H1 (cell line): Measurements from ENCODE around the gene ECI2. TPM values are rescaled to one million over a fixed set of nuclear protein-coding genes. Genes with fewer than 3 reads are reported as not detected.

Experiments used
- CTCF ChIA-PET: fragments of 300-600 bp; sonication (Branson Sonifier 250); formaldehyde crosslinking; loops from one replicate; lab custom pipeline; 2021; ENCODE audit not compliant: partially characterized antibody; lab: Charles Lee
- POLR2A ChIA-PET: fragments of 300-600 bp; sonication (Branson Sonifier 250); formaldehyde crosslinking; loops from one replicate; lab custom pipeline; 2021; ENCODE audit warnings: inconsistent platforms; ENCODE audit not compliant: partially characterized antibody; lab: Charles Lee
- DNase-seq, 2 experiments: peaks; one replicate each; pipeline versions ENCODE4 v3.0.0 to v3.0.0-alpha.2; 2010 to 2022; ENCODE audit warnings: low spot score in 2 of 2, low read depth in 1 of 2, mixed read lengths in 1 of 2
- FAIRE-seq: peaks from 2 replicates; lab custom pipeline; 2011; peaks lifted over from hg19 to GRCh38; lab: Jason Lieb, UNC
- H2AFZ ChIP-seq: 2 replicates; pipeline ENCODE4 v1.8.1; 2012; ENCODE audit warnings: low read length, inconsistent platforms
- H2AK5ac ChIP-seq: 2 replicates; pipeline ENCODE4 v1.6.1; 2013; ENCODE audit warnings: low read depth, low read length
- H2BK120ac ChIP-seq: replicated peaks from 2 replicates; pipeline ENCODE3; 2013; ENCODE audit warnings: low read depth, low read length, inconsistent platforms
- H2BK12ac ChIP-seq: 2 replicates; pipeline ENCODE4 v1.6.1; 2013; ENCODE audit warnings: low read depth, low read length
- H2BK15ac ChIP-seq: 2 replicates; pipeline ENCODE4 v1.6.1; 2013; ENCODE audit warnings: low read length
- H2BK20ac ChIP-seq: 2 replicates; pipeline ENCODE4 v1.6.1; 2013; ENCODE audit warnings: low read length
- H2BK5ac ChIP-seq: 2 replicates; pipeline ENCODE4 v1.6.1; 2013; ENCODE audit warnings: low read depth, low read length
- H3K14ac ChIP-seq: 2 replicates; pipeline ENCODE4 v1.6.1; 2013; ENCODE audit warnings: inconsistent platforms; ENCODE audit not compliant: insufficient read length
- H3K18ac ChIP-seq: 2 replicates; pipeline ENCODE4 v1.6.1; 2013; ENCODE audit warnings: low read length; ENCODE audit errors: extremely low read depth
- H3K23ac ChIP-seq: 2 replicates; pipeline ENCODE4 v1.6.1; 2013; ENCODE audit warnings: inconsistent platforms; ENCODE audit not compliant: insufficient read length
- H3K23me2 ChIP-seq: 2 replicates; pipeline ENCODE4 v1.6.1; 2013; ENCODE audit warnings: low read depth, low read length
- H3K27ac ChIP-seq: 2 replicates; pipeline ENCODE4 v1.6.1; 2011; ENCODE audit warnings: low read depth, low read length, inconsistent platforms
- H3K27me3 ChIP-seq, 4 experiments: replicated peaks in 1 of 4; 1 replicate in 1 of 4; 2 replicates in 3 of 4; pipeline versions ENCODE4 v1.6.1 to v1.8.1; 2011 to 2013; ENCODE audit warnings: low read length in 3 of 4, mild to moderate bottlenecking in 3 of 4, inconsistent platforms in 2 of 4, mixed read lengths in 2 of 4, moderate library complexity in 1 of 4; ENCODE audit not compliant: control insufficient read depth in 3 of 4, insufficient read depth in 3 of 4; ENCODE audit errors: extremely low read depth in 1 of 4
- H3K36me3 ChIP-seq, 4 experiments: 2 replicates each; pipeline versions ENCODE4 v1.6.1 to v1.8.1; 2011 to 2013; ENCODE audit warnings: mild to moderate bottlenecking in 4 of 4, low read length in 3 of 4, moderate library complexity in 2 of 4, control low read depth in 1 of 4, inconsistent platforms in 1 of 4; ENCODE audit not compliant: insufficient read depth in 4 of 4, control insufficient read depth in 2 of 4
- H3K4ac ChIP-seq: replicated peaks from 2 replicates; pipeline ENCODE3; 2013; ENCODE audit warnings: low read length, low read depth, mixed read lengths, inconsistent platforms; ENCODE audit not compliant: insufficient read length
- H3K4me1 ChIP-seq, 4 experiments: replicated peaks in 1 of 4; 1 replicate in 1 of 4; 2 replicates in 3 of 4; pipeline versions ENCODE4 v1.6.1 to v1.8.1; 2011 to 2013; ENCODE audit warnings: low read length in 3 of 4, inconsistent platforms in 2 of 4, mixed read lengths in 1 of 4; ENCODE audit not compliant: insufficient read depth in 4 of 4, control insufficient read depth in 3 of 4
- H3K4me2 ChIP-seq, 2 experiments: 2 replicates each; pipeline versions ENCODE4 v1.6.1 to v1.8.1; 2011 to 2013; ENCODE audit warnings: low read depth in 2 of 2, low read length in 2 of 2, control low read depth in 1 of 2, inconsistent platforms in 1 of 2, mild to moderate bottlenecking in 1 of 2; ENCODE audit not compliant: insufficient read depth in 1 of 2
- H3K4me3 ChIP-seq, 4 experiments: fragments of 200-600, 300-600 bp in 1 of 4; sonication (generic), shearing (Covaris generic), sonication (Bioruptor Twin) in 1 of 4; 2 replicates each; pipeline versions ENCODE4 v1.5.1 to v1.8.1; 2011 to 2016; ENCODE audit warnings: low read length in 4 of 4, low read depth in 3 of 4, control low read depth in 2 of 4, inconsistent platforms in 2 of 4, mild to moderate bottlenecking in 2 of 4, mixed read lengths in 1 of 4, moderate library complexity in 1 of 4; ENCODE audit not compliant: insufficient read depth in 2 of 4; ENCODE audit errors: extremely low read depth in 1 of 4
- H3K56ac ChIP-seq: replicated peaks from 2 replicates; pipeline ENCODE3; 2013; ENCODE audit warnings: low read depth, mild to moderate bottlenecking, mixed read lengths, low read length, inconsistent platforms; ENCODE audit not compliant: insufficient read length
- H3K79me1 ChIP-seq: 2 replicates; pipeline ENCODE4 v1.6.1; 2013; ENCODE audit warnings: low read depth, low read length, control low read depth
- H3K79me2 ChIP-seq, 2 experiments: 2 replicates each; pipeline versions ENCODE4 v1.6.1 to v1.8.1; 2012 to 2013; ENCODE audit warnings: low read length in 2 of 2, mild to moderate bottlenecking in 2 of 2, inconsistent platforms in 1 of 2; ENCODE audit not compliant: insufficient read depth in 2 of 2, control insufficient read depth in 1 of 2
- H3K9ac ChIP-seq, 4 experiments: replicated peaks in 1 of 4; 1 replicate in 1 of 4; 2 replicates in 3 of 4; pipeline versions ENCODE4 v1.6.1 to v1.8.1; 2011 to 2013; ENCODE audit warnings: low read depth in 3 of 4, low read length in 3 of 4, control low read depth in 2 of 4, mild to moderate bottlenecking in 2 of 4, moderate library complexity in 2 of 4, inconsistent platforms in 1 of 4; ENCODE audit errors: extremely low read depth in 1 of 4
- H3K9me3 ChIP-seq, 2 experiments: 2 replicates each; pipeline versions ENCODE4 v1.6.1 to v1.8.1; 2012 to 2013; ENCODE audit warnings: mild to moderate bottlenecking in 2 of 2, moderate library complexity in 2 of 2, control low read depth in 1 of 2, inconsistent platforms in 1 of 2, low read depth in 1 of 2, low read length in 1 of 2, mixed read lengths in 1 of 2; ENCODE audit not compliant: insufficient read depth in 2 of 2
- H4K20me1 ChIP-seq, 2 experiments: replicated peaks in 1 of 2; 2 replicates each; pipeline versions ENCODE3 to v1.8.1; 2011 to 2013; ENCODE audit warnings: inconsistent platforms in 2 of 2, low read length in 2 of 2, mild to moderate bottlenecking in 1 of 2; ENCODE audit not compliant: insufficient read depth in 2 of 2, control insufficient read depth in 1 of 2
- H4K5ac ChIP-seq: 2 replicates; pipeline ENCODE4 v1.6.1; 2013; ENCODE audit warnings: low read length, low read depth, mixed read lengths, inconsistent platforms; ENCODE audit not compliant: insufficient read length
- H4K8ac ChIP-seq: 2 replicates; pipeline ENCODE4 v1.8.0; 2013; ENCODE audit warnings: mild to moderate bottlenecking, moderate library complexity, low read length, inconsistent platforms; ENCODE audit not compliant: insufficient read depth; ENCODE audit errors: extremely low read depth
- H4K91ac ChIP-seq: replicated peaks from 2 replicates; pipeline ENCODE3; 2013; ENCODE audit warnings: low read length, mixed read lengths, inconsistent platforms; ENCODE audit not compliant: insufficient read length
- CREB1 ChIP-seq: IDR thresholded peaks from 2 replicates; pipeline ENCODE4 v1.6.1; 2012; ENCODE audit warnings: inconsistent platforms
- EZH2 ChIP-seq: fragments of 200-600 bp; sonication (generic); IDR thresholded peaks from 2 replicates; pipeline ENCODE4 v1.7.1; 2012; ENCODE audit warnings: low read depth, mild to moderate bottlenecking, moderate library complexity, low read length, inconsistent platforms; ENCODE audit not compliant: severe bottlenecking
- HDAC6 ChIP-seq: IDR thresholded peaks from one replicate; pipeline ENCODE4 v1.7.1; 2012; ENCODE audit warnings: low read depth, mild to moderate bottlenecking, inconsistent platforms, low read length, moderate library complexity
- JUND ChIP-seq: IDR thresholded peaks from 2 replicates; pipeline ENCODE4 v1.6.1; 2011; ENCODE audit warnings: mild to moderate bottlenecking, improper control_type of control experiment, low read length
- KDM5A ChIP-seq: fragments of 200-600 bp; IDR thresholded peaks from 2 replicates; pipeline ENCODE4 v1.7.1; 2012; ENCODE audit warnings: mild to moderate bottlenecking, low read length, inconsistent platforms, mixed read lengths
- NANOG ChIP-seq: IDR thresholded peaks from 2 replicates; pipeline ENCODE4 v1.6.1; 2011; ENCODE audit warnings: low read length, low read depth, mild to moderate bottlenecking, inconsistent platforms; ENCODE audit not compliant: insufficient read depth, poor library complexity, severe bottlenecking
- NRF1 ChIP-seq: IDR thresholded peaks from 2 replicates; pipeline ENCODE4 v1.6.1; 2011; ENCODE audit warnings: mild to moderate bottlenecking, low read depth, low read length, improper control_type of control experiment
- PHF8 ChIP-seq: fragments of 200-600 bp; sonication (generic); conservative IDR thresholded peaks from 2 replicates; pipeline ENCODE4 v1.7.1; 2012; ENCODE audit warnings: low read depth, mild to moderate bottlenecking, inconsistent platforms, low read length, moderate library complexity
- POLR2A ChIP-seq, 2 experiments: IDR thresholded peaks; 1 replicate in 1 of 2; 2 replicates in 1 of 2; pipeline ENCODE4 v1.6.1; 2011; ENCODE audit warnings: low read depth in 2 of 2, low read length in 2 of 2, mild to moderate bottlenecking in 2 of 2; ENCODE audit errors: control extremely low read depth in 1 of 2
- SP4 ChIP-seq: IDR thresholded peaks from 2 replicates; pipeline ENCODE4 v1.6.1; 2012; ENCODE audit warnings: low read length, inconsistent platforms
- SRF ChIP-seq: IDR thresholded peaks from 2 replicates; pipeline ENCODE4 v1.6.1; 2011; ENCODE audit warnings: mild to moderate bottlenecking, low read depth, low read length, moderate library complexity
- TBP ChIP-seq: IDR thresholded peaks from 2 replicates; pipeline ENCODE4 v1.6.1; 2011; ENCODE audit warnings: low read depth, low read length, improper control_type of control experiment
- WGBS, 2 experiments: shearing (Covaris generic) in 1 of 2; methylation state at CpG; one replicate each; pipeline versions ENCODE4 v1.1.6 to v1.1.7; 2013 to 2015; ENCODE audit warnings: low lambda C conversion rate in 2 of 2, mixed read lengths in 2 of 2, inconsistent platforms in 1 of 2, low coverage in 1 of 2, missing lambda C conversion rate in 1 of 2; ENCODE audit not compliant: insufficient replicate concordance in 2 of 2, insufficient coverage in 1 of 2, insufficient read length in 1 of 2; ENCODE audit errors: extremely low coverage in 1 of 2, missing lambda C conversion rate in 1 of 2; 5-methylcytosine and 5-hydroxymethylcytosine counted together
- polyA plus RNA-seq, 7 experiments: library from polyadenylated mRNA; depleted of rRNA in 3 of 7; stranded (reverse) in 5 of 7; unstranded in 2 of 7; fragments of >200 nt in 5 of 7; fragments of 200-250 nt in 2 of 7; gene quantifications; 1 replicate in 5 of 7; 2 replicates in 1 of 7; 4 replicates in 1 of 7; pipeline versions ENCODE4 v1.2.1 to v1.2.3, GENCODE V29; 2011 to 2013; ENCODE audit warnings: missing spikeins in 2 of 7, mixed read lengths in 2 of 7
- total RNA-seq: library from RNA; stranded (reverse); fragmentation: NEBNext Ultra II Directional; extraction: Animal tissue kit (Norgen Biotek cat#: 25700); gene quantifications from 2 replicates; pipeline ENCODE4 v1.2.1, GENCODE V29; 2021
- TF ChIP-seq, protein P1 (sequence below): IDR thresholded peaks from 2 replicates; pipeline ENCODE4 v1.6.1; 2012; ENCODE audit warnings: inconsistent platforms

Gene ECI2
- total and polyA plus RNA-seq, 2 of the 8 experiments (the other 6 are each of a cell fraction or from before 2014, with no cell fraction given), result 40.4 to 70.8 TPM

- DNase-seq (no peak), FAIRE-seq (no peak)
- Histone ChIP-seq H3K9ac (no peak overlapping the region), H3K27ac (no peak overlapping the region), H4K8ac (no peak overlapping the region), H3K79me2 (no peaks in the 10 kb centered on the region), H3K23me2 (no peaks in the 10 kb centered on the region), H4K5ac (no peak overlapping the region), H2BK5ac (no peak overlapping the region), H3K4me3 (no peak overlapping the region), H3K4ac (peak overlapping the region; percentile 60), H2BK12ac (no peak overlapping the region), H3K18ac (no peak overlapping the region), H2AK5ac (no peak overlapping the region), H2BK120ac (no peak overlapping the region), H3K79me1 (no peaks in the 10 kb centered on the region), H3K56ac (no peak overlapping the region), H4K91ac (no peak overlapping the region), H3K27me3 (no peaks in the 10 kb centered on the region), H2BK20ac (no peak overlapping the region), H4K20me1 (no peaks in the 10 kb centered on the region), H3K36me3 (peaks cover 3 to 37% (median 15%) of the 10 kb centered on the region in 4 experiments; a peak in 7 of 8 replicates), H3K4me1 (no peaks in the 10 kb centered on the region), H2AFZ (no peak overlapping the region), H3K23ac (no peak overlapping the region), H3K14ac (no peak overlapping the region), H3K9me3 (no peaks in the 10 kb centered on the region), H3K4me2 (no peak overlapping the region), H2BK15ac (no peak overlapping the region)
- 77% methylated on average over 7 of the region's 7 CpGs; no CpG with 5 or more reads in 1 of the 2 experiments for WGBS, 2 experiments
- ChIA-PET CTCF (interaction anchor here (1.1 kb wide), 1 partner anchor 89 kb away, joined by 5 read pairs; no protein-coding TSS in a partner anchor), POLR2A (interaction anchor here (1.2 to 2.5 kb wide), 3 partner anchors 10 to 49 kb away, joined by 3 to 10 read pairs (median 3); a partner anchor contains a TSS)
- TF ChIP-seq SP4 (no peak), NRF1 (no peak), CREB1 (no peak), PHF8 (no peak), TBP (no peak), SRF (no peak), POLR2A (IDR thresholded peaks at IDR 0.05; ENCODE audit: control extremely low read depth in 1 of 2, low read depth in 2 of 2, low read length in 2 of 2) (no peak; a peak in 1 of 3 replicates), EZH2 (no peak), NANOG (no peak), JUND (no peak), HDAC6 (no peak), KDM5A (no peak)
- TF ChIP-seq, protein P1, sequence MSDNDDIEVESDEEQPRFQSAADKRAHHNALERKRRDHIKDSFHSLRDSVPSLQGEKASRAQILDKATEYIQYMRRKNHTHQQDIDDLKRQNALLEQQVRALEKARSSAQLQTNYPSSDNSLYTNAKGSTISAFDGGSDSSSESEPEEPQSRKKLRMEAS, result no peak
These were observed 69.2 kb downstream of the ECI2 start for GRCh38 chr6:4066029-4066755.
